NCI-H524 treated with DMSO at 0.1 percent for 48 hours (cell line): ENCODE results near the gene CHD8.

Experiments used
- DNase-seq: peaks from one replicate; lab custom pipeline; 2025; lab: John Stamatoyannopoulos, UW

The CHD8 gene

DNA sequence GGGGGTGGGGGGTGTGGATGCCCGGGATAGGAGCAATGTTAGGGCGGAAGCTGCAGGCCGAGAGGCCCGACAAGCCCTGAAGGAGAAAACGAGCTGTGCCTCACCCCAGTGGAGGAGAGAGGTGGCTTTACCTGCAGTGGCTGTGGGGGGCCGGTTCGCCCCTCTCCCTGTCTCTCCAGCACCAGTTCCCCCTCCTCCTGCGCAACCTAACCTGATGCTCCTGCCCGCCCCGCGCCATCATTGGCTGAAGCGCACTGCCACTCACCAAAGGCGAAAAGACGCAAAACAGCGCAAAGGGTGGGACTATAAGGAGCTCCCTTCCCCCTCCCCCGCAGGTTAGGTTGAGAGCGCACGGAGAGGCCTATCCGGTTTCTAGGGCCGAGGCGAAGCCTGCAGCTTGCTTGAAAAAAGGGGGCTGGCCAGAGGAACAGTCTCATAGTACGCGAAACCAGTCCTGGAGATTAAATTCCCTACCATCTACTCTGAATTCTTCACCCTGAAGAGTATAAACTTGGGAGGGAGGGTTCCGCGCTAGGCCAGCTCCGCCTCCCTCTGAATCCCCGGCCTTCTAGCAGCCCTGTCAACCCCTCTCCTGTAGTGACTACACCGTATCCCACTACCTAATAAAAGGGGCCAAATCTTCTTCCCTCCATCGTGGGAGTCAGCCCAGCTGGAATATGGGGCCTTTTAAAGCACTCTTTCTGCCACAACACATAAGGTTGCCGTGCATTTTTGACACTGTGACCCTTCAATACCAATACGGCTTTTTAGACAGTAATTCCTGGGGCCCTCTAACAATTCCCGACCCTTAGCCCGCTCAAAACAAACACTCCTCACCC, 18.6 kb downstream of the CHD8 start:
- DNase-seq, result peak; percentile 95

GRCh38 chr14:21436567-21437062, 19.3 kb downstream of the CHD8 start:
- DNase-seq, result no peak

GRCh38 chr14:21431126-21431525, 24.8 kb downstream of the CHD8 start:
- DNase-seq, result no peak

- no peak for DNase-seq
Observed at GRCh38 chr14:21428930-21429329, 27.0 kb downstream of the CHD8 start.

DNA sequence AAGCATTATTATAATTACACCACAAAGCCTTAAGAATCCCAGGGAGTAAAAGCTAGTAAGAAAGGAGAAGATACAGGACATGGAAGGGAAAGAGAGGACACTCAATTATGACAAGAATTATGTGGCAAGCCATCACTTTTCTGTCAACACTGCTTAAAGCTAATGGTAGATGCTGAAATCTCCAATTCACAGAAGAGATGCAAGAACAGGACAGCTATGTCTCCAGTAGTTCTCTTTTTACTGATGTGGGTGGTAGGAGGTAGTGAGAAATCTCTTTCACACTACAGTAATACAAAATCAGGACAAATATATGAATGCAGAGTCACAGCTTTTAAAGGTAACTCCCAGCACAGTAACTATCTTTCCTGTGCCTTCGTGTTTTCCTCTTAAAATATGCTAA, 29.2 kb downstream of the CHD8 start:
- DNase-seq, result no peak

- DNase-seq, result no peak
Observed at GRCh38 chr14:21419528-21419927, 36.4 kb downstream of the CHD8 start.

GRCh38 chr14:21415329-21415728, 40.6 kb downstream of the CHD8 start:
- DNase-seq, result no peak

GRCh38 chr14:21414137-21414631, 41.7 kb downstream of the CHD8 start:
- no peak for DNase-seq

DNA sequence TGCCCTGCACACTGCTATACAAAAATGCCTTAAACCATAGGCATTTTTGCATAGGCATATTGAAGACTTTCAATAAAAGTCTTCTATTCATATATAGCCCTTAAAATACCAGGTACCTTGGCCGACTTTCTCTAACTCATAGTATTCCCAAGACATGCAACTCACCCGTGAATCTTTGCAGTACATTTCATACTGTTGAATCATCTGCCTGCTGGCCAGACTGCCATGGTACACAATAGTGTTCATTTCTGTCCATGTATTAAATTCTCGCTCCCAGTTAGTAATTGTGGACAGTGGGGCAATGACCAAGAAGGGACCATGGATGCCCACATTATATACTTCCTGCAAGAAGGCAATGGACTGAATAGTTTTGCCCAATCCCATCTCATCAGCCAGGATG, 47.8 kb downstream of the CHD8 start:
- no peak for DNase-seq

GRCh38 chr14:21406213-21406612, 49.7 kb downstream of the CHD8 start:
- DNase-seq, result no peak

- no peak for DNase-seq
Observed at GRCh38 chr14:21405097-21405496, 50.8 kb downstream of the CHD8 start.

GRCh38 chr14:21399311-21399870, 56.5 kb downstream of the CHD8 start:
- no peak for DNase-seq

DNA sequence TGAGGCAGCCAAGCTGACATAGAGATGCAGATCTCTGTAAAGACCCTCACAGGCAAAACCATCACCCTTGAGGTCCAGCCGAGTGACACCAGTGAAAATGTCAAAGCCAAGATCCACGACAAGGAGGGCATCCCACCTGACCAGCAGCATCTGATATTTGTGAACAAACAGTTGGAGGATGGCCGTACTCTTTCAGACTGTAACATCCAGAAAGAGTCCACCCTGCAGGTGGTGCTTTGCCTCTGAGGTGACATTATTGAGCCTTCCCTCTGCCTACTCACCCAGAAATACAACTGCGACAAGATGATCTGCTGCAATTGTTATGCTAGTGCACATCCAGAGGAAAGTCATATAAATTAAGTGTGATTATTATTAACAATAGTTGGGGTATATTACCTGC, 57.0 kb downstream of the CHD8 start:
- no peak for DNase-seq

DNA sequence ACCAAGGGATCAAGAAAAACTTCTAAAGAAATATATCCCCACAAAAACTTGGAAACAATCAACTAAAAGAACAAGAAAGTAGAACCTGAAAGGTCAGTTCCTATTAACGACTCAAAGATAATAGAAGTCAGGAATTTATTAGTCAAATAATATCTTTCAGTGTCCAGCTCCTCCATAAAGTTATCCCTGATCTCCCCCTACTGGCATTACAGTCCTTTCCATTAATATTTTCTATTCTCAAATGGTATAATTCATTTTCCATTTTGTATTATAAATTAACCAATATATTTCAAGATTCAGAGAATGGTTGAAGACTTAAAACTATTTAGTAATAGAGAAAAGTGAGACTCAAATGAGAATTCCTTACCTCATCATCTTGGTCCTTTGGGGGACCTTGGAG, 60.5 kb downstream of the CHD8 start:
- no peak for DNase-seq

- DNase-seq, result no peak
Observed at GRCh38 chr14:21385188-21385904, 70.6 kb downstream of the CHD8 start.

DNA sequence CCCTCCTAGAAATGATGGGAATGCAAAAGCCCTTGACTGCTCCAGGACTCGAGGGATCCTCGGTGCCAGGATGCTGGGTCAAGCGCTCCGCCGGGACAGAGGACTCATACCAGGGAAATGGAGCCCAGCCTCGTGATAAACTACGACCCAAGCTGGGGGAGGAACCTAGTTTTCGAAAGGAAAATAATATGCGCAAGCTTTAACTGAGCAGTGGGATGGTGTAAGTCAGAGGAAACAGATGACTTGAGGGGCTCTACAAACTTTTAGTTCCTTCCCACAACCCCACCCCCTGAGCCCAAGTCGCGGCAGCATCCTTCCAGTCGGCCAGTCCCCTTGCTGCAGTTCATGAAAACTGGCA, 71.5 kb downstream of the CHD8 start:
- DNase-seq, result no peak

GRCh38 chr14:21383848-21384493, 72.0 kb downstream of the CHD8 start, which contains the start of gene SUPT16H:
TSS of gene SUPT16H (minus strand) at chr14:21384019. CDS start at chr14:21383927, 92 bp downstream.
- peak; percentile 100 for DNase-seq

GRCh38 chr14:21382886-21383847, 72.8 kb downstream of the CHD8 start:
- DNase-seq, result peak; percentile 52

DNA sequence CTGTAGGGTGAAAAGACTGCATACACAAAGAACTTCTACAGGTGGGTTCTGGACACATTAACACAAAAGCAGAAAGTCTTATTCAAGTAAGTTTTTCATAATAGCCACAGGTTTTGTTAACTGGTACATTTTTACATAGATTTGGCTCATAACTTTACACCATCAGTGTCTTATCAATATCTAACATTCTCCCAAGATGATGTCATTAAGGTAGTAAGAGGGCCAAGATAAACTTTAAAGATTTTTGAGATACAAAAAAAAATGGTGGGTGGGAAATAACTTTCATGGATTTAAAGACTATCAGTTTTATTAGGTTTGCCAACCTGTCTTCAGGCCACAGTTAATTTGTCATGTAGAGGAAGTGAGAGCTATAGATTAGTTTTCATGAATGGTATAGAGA, 73.8 kb downstream of the CHD8 start:
- DNase-seq, result no peak

GRCh38 chr14:21379338-21379737, 76.6 kb downstream of the CHD8 start:
- DNase-seq, result no peak

DNA sequence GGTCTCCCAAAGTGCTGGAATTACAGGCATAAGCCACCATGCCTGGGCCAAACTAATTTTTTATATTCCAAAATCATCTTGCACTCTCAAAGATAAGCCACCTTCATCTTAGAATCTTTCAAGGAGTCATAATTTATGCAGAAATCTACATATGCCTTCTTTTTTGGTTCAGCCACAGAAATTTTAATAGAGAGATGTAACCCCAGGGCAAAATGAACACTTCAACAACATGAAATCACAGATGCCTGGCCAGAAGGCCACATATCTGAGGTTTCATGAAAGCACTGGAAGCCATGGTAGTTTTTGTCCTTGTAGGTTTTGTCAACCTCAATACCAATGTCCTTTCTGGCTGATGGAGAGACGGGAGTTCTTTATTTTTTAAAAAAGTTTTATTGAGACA, 81.9 kb downstream of the CHD8 start:
- no peak for DNase-seq
